Pons (tissue), 1 donor: Measurements from ENCODE around the gene TSNAXIP1.

Experiments used
- DNase-seq: peaks from one replicate; pipeline ENCODE4 v3.0.0-alpha.2; 2016; ENCODE audit warnings: low spot score

The TSNAXIP1 gene

DNA sequence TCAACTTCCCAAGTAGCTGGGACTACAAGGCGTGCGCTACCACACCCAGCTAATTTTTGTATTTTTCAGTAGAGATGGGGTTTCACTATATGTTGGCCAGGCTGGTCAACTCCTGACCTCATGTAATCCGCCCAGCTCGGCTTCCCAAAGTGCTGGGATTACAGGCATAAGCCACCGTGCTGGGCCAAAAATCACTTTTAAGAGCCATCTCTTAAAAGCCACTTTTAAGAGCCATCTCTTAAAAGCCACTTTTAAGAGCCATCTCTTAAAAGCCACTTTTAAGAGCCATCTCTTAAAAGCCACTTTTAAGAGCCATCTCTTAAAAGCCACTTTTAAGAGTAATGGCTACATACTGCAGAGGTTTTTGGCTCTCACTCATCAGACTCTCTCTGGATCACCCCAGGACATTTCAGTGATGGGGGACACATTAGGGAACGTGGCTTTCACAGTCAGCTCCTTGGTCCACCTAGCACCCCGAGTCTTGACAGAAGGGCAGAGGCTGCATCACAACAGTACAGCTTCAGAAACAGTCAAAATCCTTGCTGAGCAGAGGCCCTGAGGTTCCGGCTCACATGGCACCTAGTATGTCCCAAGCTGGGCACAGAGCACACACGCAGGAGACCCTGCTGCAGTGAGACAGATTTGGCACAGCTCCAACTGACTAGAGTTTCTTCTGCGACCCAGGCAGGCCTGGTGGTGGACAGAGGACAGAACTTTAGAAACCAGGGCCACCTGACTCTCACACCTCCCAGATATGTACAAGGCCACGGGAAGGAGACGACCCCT lies 23.9 kb upstream of the TSNAXIP1 start:
- DNase-seq, result no peak

DNA sequence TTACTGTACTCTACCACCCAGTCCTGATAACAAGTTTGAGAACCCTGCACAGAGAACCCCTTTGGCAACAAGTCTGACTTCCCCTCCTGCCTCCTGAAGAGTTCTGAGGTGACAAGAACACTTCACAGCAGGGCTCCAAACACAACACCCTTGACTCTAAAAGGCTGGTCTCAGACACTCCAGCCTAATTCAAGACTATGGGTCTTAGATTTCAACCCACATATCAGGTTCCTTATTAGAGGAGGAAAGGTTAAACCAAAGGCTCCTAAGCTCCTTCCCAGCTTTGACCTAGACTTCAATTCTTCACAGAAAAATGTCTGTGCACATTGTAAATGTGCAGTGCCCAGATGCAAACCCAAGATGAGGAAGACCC lies 23.4 kb upstream of the TSNAXIP1 start:
- no peak for DNase-seq

DNA sequence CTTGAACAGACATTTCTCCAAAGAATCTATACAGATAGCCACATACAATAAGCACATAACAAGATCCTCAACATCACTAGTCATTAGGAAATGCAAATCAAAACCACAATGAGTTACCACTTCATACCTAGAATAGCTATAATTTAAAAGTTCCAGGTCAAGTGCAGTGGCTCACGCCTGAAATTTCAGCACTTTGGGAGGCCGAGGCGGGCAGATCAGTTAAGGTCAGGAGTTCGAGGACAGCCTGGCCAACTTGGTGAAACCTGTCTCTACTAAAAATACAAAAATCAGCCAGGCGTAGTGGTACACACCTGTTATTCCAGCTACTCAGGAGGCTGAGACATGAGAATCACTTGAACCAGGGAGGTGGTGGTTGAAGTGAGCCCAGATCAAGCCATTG lies 20.2 kb upstream of the TSNAXIP1 start:
- no peak for DNase-seq

DNA sequence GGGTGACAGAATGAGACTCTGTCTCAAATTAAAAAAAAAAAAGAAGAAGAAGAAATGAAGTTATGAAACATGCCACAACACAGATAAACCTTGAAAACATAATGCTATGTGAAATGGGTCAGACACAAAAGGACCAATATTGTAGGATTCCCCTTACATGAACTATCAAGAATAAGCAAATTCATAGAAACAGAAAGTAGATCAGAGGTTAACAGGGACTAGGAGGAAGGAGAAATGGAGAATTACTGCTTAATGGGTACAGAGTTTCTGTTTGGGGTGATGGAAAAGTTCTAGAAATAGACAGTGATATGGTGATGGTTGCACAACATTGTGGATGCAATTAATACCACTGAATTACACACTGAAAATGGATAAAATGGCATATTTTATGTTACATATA lies 16.6 kb upstream of the TSNAXIP1 start:
- no peak for DNase-seq

DNA sequence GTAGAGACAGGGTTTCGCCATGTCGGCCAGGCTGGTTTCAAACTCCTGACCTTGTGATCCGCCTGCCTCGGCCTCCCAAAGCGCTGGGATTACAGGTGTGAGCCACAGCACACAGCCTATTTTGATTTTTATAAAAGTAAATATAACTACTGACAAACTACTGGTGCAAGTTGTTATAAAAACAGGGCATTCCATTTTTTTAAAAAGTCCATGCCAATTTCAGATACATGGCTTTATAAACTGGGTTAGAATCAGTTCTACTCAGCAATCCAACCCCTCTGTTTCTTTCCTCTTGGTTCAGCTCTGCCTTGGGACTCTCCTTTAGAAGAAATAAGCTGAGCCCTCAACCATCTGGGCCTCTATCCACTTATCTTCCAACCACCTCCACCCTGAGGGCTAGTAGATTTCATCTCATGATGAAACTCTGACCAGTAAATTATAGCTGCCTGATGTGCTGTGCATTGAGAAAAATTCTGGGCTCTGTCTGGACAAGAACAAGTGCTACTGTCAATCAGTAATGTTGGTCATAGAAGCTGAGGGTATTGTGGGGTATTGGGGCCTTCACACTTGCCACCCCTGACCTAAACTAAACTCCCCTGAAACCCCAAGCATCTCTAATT lies 10.5 kb upstream of the TSNAXIP1 start:
- DNase-seq, result no peak

- DNase-seq, result no peak
Measured at GRCh38 chr16:67800338-67800926, 6.3 kb upstream of the TSNAXIP1 start.

GRCh38 chr16:67801241-67801640 lies 5.4 kb upstream of the TSNAXIP1 start:
- no peak for DNase-seq

DNA sequence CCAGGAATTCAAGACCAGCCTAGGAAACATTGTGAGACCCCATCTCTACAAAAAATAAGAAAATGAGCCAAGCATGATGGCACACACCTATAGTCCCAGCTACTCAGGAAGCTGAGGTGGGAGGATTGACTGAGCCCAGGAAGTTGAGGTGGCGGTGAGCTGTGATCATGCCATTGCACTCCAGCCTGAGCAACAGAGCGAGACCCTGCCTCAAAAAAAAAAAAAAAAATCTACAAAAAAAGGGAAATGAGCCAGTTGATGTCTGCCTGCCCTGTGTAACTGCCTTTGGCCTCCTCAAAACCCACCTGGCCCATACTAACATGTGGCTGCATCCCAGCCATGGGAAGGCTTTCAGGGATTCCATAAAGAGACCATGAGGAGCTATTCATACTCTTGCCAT lies 4.8 kb upstream of the TSNAXIP1 start:
- no peak for DNase-seq

DNA sequence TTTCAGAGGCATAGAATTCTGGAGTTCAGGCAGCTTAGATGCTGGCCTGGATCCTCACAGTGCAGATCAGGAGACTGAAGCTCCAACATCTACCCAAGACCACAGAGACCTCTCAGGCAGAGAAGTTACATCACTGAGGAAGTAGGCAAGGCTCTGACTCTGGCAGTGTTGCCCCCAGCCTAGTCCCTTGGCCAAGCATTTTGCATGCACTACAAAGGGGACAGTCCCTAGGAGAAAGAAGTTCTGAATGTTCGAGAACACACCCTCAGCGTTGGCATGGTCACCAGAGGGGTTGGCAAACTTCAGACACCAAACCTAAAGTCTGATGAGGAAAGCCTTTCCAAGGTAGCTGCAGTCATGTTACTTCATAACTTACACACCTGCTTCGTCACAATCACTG lies 2.8 kb upstream of the TSNAXIP1 start:
- no peak for DNase-seq

GRCh38 chr16:67804853-67805542 lies 1.7 kb upstream of the TSNAXIP1 start:
- no peak for DNase-seq

DNA sequence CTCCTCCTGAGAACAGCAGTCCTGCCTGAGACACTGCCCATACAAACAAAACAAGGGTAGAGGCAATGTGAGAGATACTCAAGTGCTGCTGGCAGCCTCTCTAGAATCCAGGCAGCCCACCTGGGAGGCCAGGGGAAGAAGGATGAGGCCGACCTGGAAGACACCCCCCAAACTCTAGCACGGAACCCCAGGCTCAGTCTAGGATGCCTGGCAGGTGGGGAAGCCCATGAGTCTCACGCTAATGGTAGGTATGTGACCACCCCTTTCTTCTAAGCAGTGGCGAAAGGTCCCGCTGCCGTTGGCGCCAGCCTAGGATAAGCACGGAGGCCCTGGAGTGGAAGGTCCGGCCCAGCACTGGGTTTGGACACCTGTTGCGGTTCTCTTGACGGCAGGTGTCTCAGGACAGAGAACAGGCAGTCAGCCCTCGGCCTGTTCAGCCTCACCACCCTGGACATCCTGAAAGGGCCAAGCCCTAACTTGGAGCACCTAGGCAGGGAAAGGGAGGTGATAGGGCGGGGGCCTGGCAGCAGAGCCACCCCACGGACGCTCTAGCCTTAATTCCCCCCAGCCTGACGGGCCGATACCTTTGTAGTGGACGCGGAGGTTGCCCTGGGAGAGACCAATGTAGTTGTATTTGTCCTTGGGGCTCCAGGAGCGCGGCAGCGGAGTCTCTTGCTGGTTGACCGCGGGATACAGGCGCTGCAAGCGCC lies 816 bp upstream of the TSNAXIP1 start:
- no peak for DNase-seq

- no peak for DNase-seq
Measured at GRCh38 chr16:67807148-67807682, 526 bp downstream of the TSNAXIP1 start.

- no peak for DNase-seq
Measured at GRCh38 chr16:67811899-67812298, 5.2 kb downstream of the TSNAXIP1 start.

- DNase-seq, result no peak
Measured at GRCh38 chr16:67814567-67814966, 7.9 kb downstream of the TSNAXIP1 start.

DNA sequence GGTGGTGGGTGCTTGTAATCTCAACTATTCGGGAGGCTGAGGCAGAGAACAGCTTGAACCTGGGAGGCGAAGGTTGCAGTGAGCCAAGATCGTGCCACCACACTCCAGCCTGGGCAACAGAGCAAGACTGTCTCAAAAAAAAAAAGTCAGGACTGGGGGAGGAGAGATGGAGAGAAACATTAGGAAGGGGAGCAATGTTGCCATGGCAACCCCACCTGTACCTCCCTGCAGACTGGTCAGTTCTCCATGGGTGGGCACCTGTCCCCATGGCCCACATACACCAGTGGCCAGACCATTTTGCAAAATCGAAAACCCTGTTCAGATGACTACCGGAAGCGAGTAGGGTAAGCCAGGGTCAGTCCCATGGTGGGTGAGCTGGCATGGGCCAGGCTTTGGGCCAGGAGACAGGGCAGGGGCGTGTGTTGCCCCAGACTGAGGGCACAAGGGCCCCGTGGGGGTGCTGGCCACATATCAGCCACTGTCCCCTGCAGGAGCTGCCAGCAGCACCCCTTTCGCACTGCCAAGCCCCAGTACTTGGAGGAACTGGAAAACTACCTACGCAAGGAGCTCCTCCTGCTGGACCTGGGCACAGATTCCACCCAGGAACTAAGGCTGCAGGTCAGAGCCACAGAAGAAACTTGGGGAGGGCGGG lies 14.0 kb downstream of the TSNAXIP1 start:
- no peak for DNase-seq

GRCh38 chr16:67822511-67822910 lies 15.8 kb downstream of the TSNAXIP1 start:
- DNase-seq, result no peak

GRCh38 chr16:67825119-67825518 lies 18.4 kb downstream of the TSNAXIP1 start:
- no peak for DNase-seq

DNA sequence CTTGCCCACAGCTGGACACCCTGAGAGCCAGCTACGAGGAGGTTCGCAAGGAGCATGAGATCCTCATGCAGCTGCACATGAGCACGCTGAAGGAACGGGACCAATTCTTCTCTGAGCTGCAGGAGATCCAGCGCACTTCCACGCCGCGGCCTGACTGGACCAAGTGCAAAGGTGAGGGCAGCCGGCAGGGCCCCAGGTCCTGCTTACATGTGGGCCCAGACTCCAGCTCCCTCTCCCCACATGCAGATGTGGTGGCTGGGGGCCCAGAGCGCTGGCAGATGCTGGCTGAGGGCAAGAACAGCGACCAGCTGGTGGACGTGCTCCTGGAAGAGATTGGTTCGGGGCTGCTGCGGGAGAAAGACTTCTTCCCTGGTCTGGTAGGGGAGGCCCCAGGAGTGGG lies 19.2 kb downstream of the TSNAXIP1 start:
- DNase-seq, result no peak

- DNase-seq, result no peak
Measured at GRCh38 chr16:67828651-67829050, 22.0 kb downstream of the TSNAXIP1 start.

- no peak for DNase-seq
Measured at GRCh38 chr16:67833030-67833414, 26.3 kb downstream of the TSNAXIP1 start.

GRCh38 chr16:67833415-67834241 lies 26.9 kb downstream of the TSNAXIP1 start:
- DNase-seq, result peak; percentile 88
